ENCODE results near the gene AP1G2. TPM values are rescaled to one million over a fixed set of nuclear protein-coding genes. Genes with fewer than 3 reads are reported as not detected.

The AP1G2 gene
- total and polyA plus RNA-seq, 2 of the 13 experiments (the other 11 are each of a cell fraction or from before 2014, with no cell fraction given): 96.9 to 611 TPM

DNA sequence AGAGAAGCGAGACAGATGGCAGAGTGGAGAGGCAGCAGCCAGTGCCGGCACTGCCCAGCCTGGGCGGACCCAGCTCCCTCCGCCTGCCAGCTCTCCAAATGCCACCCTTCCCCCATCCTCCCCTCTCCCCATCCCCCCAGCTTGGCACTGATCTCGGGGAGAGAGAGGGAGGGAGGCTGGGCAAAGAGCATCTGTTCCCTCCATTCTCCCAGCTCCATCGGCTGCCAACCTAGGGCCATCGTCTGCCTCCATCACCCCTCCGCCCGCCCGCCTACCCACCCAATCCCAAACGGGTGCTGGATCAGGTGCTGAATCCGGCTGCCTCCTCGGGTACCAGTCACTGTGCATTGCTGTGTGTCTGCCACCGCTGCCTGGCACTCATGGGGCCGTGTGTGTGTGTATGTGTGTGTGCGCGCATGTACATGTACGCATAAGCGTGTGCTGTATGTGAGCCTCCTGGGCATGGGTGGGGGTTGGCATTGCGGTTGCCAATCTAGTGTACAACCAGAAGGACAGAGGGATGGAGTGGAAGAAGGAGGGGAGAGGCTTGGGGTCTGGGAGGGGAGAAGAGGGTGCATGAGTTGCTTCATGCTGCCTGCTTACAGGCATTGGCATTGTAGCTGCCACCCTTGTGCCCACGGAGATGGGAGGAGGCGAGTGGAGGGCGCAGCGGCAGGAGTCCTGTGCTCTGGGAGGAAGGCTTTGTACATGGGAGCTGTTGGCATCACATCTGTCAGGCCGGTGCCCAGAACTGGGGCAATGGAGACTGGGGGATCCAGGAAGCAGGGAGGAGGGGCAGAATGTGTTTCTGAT is 54.4 kb downstream of the AP1G2 start:
- Histone ChIP-seq H3K9me3 (ENCODE audit: low read length) (no peaks in the 10 kb centered on the region), H3K36me3 (replicated peaks in 1 of 2; ENCODE audit: control insufficient read depth in 1 of 2, insufficient read depth in 2 of 2, low read length in 2 of 2) (peaks cover 0 to 6% of the 10 kb centered on the region in 2 experiments; a peak in 2 of 5 replicates), H3K27me3 (ENCODE audit: control insufficient read depth in 1 of 2, insufficient read depth in 2 of 2, low read length in 2 of 2) (no peaks in the 10 kb centered on the region), H4K20me1 (ENCODE audit: insufficient read depth, low read length) (no peaks in the 10 kb centered on the region), H3K4me1 (ENCODE audit: insufficient read depth, low read length) (no peaks in the 10 kb centered on the region), H3K4me2 (ENCODE audit: low read depth, low read length) (no peak overlapping the region), H3K79me2 (ENCODE audit: insufficient read depth, low read length) (no peaks in the 10 kb centered on the region), H3K9ac (ENCODE audit: insufficient read depth, low read depth, low read length) (no peak overlapping the region), H2AFZ (ENCODE audit: low read length) (no peak overlapping the region), H3K27ac (ENCODE audit: extremely low read length, insufficient read depth, low read length) (no peak overlapping the region), H3K4me3 (replicated peaks in 1 of 3; ENCODE audit: insufficient read depth in 1 of 3, low read depth in 2 of 3, low read length in 3 of 3) (no peak overlapping the region)
- WGBS (ENCODE audit: low lambda C conversion rate): 92% methylated on average over 25 of the region's 25 CpGs
- CTCF ChIA-PET (ENCODE audit: low intra/inter-chr PET ratio, low total read pairs): no interaction called here
- FAIRE-seq (no peak), ATAC-seq (no peak), DNase-seq (ENCODE audit: low spot score) (no peak)
- BruUV-seq (replicated peaks): no TSS peak
- in situ Hi-C loops (cut with HindIII; ENCODE audit: extremely low pct_ligation_motif_present, low pct_unique_long_range_greater_than_20kb): no loop called here
- intact Hi-C loops (cut with micrococcal nuclease; ENCODE audit: unreplicated experiment): no loop called here
- POLR2A ChIA-PET: no interaction called here
- TF ChIP-seq PHF5A (CRISPR knock-in tag; IDR thresholded peaks at IDR 0.05; ENCODE audit: low read depth, unreplicated experiment) (no peak), NFRKB (IDR thresholded peaks at IDR 0.05) (no peak), RXRB (CRISPR knock-in tag; IDR thresholded peaks at IDR 0.05; ENCODE audit: borderline replicate concordance) (no peak), TOE1 (CRISPR knock-in tag; IDR thresholded peaks at IDR 0.05) (no peak), ZNF660 (CRISPR knock-in tag; IDR thresholded peaks at IDR 0.05; ENCODE audit: borderline replicate concordance, low read depth) (no peak), ZSCAN9 (CRISPR knock-in tag; IDR thresholded peaks at IDR 0.05; ENCODE audit: borderline replicate concordance) (no peak), HOXA9 (CRISPR knock-in tag; IDR thresholded peaks at IDR 0.05; ENCODE audit: borderline replicate concordance) (no peak), CREM (IDR thresholded peaks at IDR 0.05) (no peak), CREM (CRISPR knock-in tag; IDR thresholded peaks at IDR 0.05) (no peak), YY1 (IDR thresholded peaks at IDR 0.05; ENCODE audit: insufficient read depth, insufficient replicate concordance, low read depth, low read length) (no peak), SATB2 (CRISPR knock-in tag; IDR thresholded peaks at IDR 0.05) (no peak)
- TF ChIP-seq, protein P1, sequence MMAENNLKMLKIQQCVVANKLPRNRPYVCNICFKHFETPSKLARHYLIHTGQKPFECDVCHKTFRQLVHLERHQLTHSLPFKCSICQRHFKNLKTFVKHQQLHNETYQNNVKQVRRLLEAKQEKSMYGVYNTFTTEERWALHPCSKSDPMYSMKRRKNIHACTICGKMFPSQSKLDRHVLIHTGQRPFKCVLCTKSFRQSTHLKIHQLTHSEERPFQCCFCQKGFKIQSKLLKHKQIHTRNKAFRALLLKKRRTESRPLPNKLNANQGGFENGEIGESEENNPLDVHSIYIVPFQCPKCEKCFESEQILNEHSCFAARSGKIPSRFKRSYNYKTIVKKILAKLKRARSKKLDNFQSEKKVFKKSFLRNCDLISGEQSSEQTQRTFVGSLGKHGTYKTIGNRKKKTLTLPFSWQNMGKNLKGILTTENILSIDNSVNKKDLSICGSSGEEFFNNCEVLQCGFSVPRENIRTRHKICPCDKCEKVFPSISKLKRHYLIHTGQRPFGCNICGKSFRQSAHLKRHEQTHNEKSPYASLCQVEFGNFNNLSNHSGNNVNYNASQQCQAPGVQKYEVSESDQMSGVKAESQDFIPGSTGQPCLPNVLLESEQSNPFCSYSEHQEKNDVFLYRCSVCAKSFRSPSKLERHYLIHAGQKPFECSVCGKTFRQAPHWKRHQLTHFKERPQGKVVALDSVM (CRISPR knock-in tag; IDR thresholded peaks at IDR 0.05): no peak
- TF ChIP-seq, protein P2, sequence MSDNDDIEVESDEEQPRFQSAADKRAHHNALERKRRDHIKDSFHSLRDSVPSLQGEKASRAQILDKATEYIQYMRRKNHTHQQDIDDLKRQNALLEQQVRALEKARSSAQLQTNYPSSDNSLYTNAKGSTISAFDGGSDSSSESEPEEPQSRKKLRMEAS (IDR thresholded peaks at IDR 0.05): no peak
- TF ChIP-seq, protein P3, sequence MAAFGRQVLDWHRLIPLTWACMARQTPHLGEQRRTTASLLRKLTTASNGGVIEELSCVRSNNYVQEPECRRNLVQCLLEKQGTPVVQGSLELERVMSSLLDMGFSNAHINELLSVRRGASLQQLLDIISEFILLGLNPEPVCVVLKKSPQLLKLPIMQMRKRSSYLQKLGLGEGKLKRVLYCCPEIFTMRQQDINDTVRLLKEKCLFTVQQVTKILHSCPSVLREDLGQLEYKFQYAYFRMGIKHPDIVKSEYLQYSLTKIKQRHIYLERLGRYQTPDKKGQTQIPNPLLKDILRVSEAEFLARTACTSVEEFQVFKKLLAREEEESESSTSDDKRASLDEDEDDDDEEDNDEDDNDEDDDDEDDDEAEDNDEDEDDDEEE (CRISPR knock-in tag; IDR thresholded peaks at IDR 0.05): no peak
- TF ChIP-seq, protein P4, sequence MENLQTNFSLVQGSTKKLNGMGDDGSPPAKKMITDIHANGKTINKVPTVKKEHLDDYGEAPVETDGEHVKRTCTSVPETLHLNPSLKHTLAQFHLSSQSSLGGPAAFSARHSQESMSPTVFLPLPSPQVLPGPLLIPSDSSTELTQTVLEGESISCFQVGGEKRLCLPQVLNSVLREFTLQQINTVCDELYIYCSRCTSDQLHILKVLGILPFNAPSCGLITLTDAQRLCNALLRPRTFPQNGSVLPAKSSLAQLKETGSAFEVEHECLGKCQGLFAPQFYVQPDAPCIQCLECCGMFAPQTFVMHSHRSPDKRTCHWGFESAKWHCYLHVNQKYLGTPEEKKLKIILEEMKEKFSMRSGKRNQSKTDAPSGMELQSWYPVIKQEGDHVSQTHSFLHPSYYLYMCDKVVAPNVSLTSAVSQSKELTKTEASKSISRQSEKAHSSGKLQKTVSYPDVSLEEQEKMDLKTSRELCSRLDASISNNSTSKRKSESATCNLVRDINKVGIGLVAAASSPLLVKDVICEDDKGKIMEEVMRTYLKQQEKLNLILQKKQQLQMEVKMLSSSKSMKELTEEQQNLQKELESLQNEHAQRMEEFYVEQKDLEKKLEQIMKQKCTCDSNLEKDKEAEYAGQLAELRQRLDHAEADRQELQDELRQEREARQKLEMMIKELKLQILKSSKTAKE (CRISPR knock-in tag; IDR thresholded peaks at IDR 0.05; ENCODE audit: borderline replicate concordance): 0 out of 2 replicates have a peak, but pooled peaks have one; percentile 23
- TF ChIP-seq, protein P5, sequence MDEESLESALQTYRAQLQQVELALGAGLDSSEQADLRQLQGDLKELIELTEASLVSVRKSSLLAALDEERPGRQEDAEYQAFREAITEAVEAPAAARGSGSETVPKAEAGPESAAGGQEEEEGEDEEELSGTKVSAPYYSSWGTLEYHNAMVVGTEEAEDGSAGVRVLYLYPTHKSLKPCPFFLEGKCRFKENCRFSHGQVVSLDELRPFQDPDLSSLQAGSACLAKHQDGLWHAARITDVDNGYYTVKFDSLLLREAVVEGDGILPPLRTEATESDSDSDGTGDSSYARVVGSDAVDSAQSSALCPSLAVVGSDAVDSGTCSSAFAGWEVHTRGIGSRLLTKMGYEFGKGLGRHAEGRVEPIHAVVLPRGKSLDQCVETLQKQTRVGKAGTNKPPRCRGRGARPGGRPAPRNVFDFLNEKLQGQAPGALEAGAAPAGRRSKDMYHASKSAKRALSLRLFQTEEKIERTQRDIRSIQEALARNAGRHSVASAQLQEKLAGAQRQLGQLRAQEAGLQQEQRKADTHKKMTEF (CRISPR knock-in tag; IDR thresholded peaks at IDR 0.05): no peak
